ENCODE results near the gene HAPLN2.

The HAPLN2 gene

GRCh38 chr1:156593661-156593989 lies 25.6 kb upstream of the HAPLN2 start:
- ChIA-PET CTCF (interaction anchor here (0.6 to 4.5 kb wide), 11 partner anchors 8 to 208 kb away, joined by 3 to 51 read pairs (median 4); partner anchors contain the start of gene GPATCH4), POLR2A (no interaction called here)
- TF ChIP-seq CTCF (IDR thresholded peaks at IDR 0.05; ENCODE audit: insufficient read depth, low read length, missing control alignments) = no peak

GRCh38 chr1:156594190-156594589 lies 25.0 kb upstream of the HAPLN2 start:
- no peak for DNase-seq (ENCODE audit: low read depth, low spot score)
- CTCF ChIA-PET = interaction anchor here (0.6 to 4.5 kb wide), 11 partner anchors 9 to 209 kb away, joined by 3 to 51 read pairs (median 4); partner anchors contain the start of gene GPATCH4
- POLR2A ChIA-PET = interaction anchor here (0.6 kb wide), 1 partner anchor 94 kb away, joined by 4 read pairs; no protein-coding TSS in a partner anchor
- TF ChIP-seq CTCF (IDR thresholded peaks at IDR 0.05; ENCODE audit: insufficient read depth, low read length, missing control alignments) = no peak
- H3K4me3 ChIP-seq (ENCODE audit: low read depth, low read length) = no peak overlapping the region

More at GRCh38 chr1:156593661-156593989, 25.6 kb upstream of the HAPLN2 start:
- no peak for DNase-seq (ENCODE audit: low read depth, low spot score)
- no peak overlapping the region for H3K4me3 ChIP-seq (ENCODE audit: low read depth, low read length)

GRCh38 chr1:156595016-156595415 lies 24.2 kb upstream of the HAPLN2 start:
- ChIA-PET POLR2A (no interaction called here), CTCF (interaction anchor here (1.1 to 4.5 kb wide), 8 partner anchors 9 to 32 kb away, joined by 3 to 51 read pairs (median 6); partner anchors contain the start of gene GPATCH4)
- no peak for TF ChIP-seq CTCF (IDR thresholded peaks at IDR 0.05; ENCODE audit: insufficient read depth, low read length, missing control alignments)
- no peak for DNase-seq (ENCODE audit: low read depth, low spot score)
- no peak overlapping the region for H3K4me3 ChIP-seq (ENCODE audit: low read depth, low read length)

- no peak for DNase-seq (ENCODE audit: low read depth, low spot score)
- ChIA-PET POLR2A (no interaction called here), CTCF (interaction anchor here (0.6 to 1.5 kb wide), 5 partner anchors 12 to 206 kb away, joined by 3 to 6 read pairs (median 5); no protein-coding TSS in a partner anchor)
- H3K4me3 ChIP-seq (ENCODE audit: low read depth, low read length) = no peak overlapping the region
- no peak for TF ChIP-seq CTCF (IDR thresholded peaks at IDR 0.05; ENCODE audit: insufficient read depth, low read length, missing control alignments)
These were observed 22.8 kb upstream of the HAPLN2 start for GRCh38 chr1:156596426-156596825.

- CTCF ChIA-PET = interaction anchor here (1.0 to 6.4 kb wide), 6 partner anchors 10 to 212 kb away, joined by 3 to 25 read pairs (median 6); no protein-coding TSS in a partner anchor
- POLR2A ChIA-PET = interaction anchor here (0.7 kb wide), 1 partner anchor 95 kb away, joined by 4 read pairs; no protein-coding TSS in a partner anchor
- no peak for DNase-seq (ENCODE audit: low read depth, low spot score)
- H3K4me3 ChIP-seq (ENCODE audit: low read depth, low read length) = no peak overlapping the region
- no peak for TF ChIP-seq CTCF (IDR thresholded peaks at IDR 0.05; ENCODE audit: insufficient read depth, low read length, missing control alignments)
These were observed 21.1 kb upstream of the HAPLN2 start for GRCh38 chr1:156598125-156598524.

GRCh38 chr1:156598731-156599432 lies 20.3 kb upstream of the HAPLN2 start:
- POLR2A ChIA-PET = no interaction called here
- CTCF ChIA-PET = interaction anchor here (0.7 to 6.4 kb wide), 8 partner anchors 10 to 213 kb away, joined by 3 to 25 read pairs (median 4); no protein-coding TSS in a partner anchor
- H3K4me3 ChIP-seq (ENCODE audit: low read depth, low read length) = no peak overlapping the region
- TF ChIP-seq CTCF (IDR thresholded peaks at IDR 0.05; ENCODE audit: insufficient read depth, low read length, missing control alignments) = no peak
- DNase-seq (ENCODE audit: low read depth, low spot score) = no peak
